Peyer's patch (tissue), 4 donors: ENCODE results near the gene MEI1. TPM values are rescaled to one million over a fixed set of nuclear protein-coding genes. Genes with fewer than 3 reads are reported as not detected.

Experiments
- DNase-seq, 3 donors: peaks; one replicate each; pipeline ENCODE4 v3.0.0-alpha.2; 2017 to 2019
- H3K27ac ChIP-seq, 4 donors: fragments of 200-600 bp; sonication (generic); one replicate each; pipeline ENCODE4 v1.5.1; 2016 to 2019
- H3K27me3 ChIP-seq, 2 donors: fragments of 200-600 bp; sonication (generic); one replicate each; pipeline ENCODE4 v1.5.1; 2019
- H3K36me3 ChIP-seq, 3 donors: fragments of 200-600 bp; sonication (generic); one replicate each; pipeline ENCODE4 v1.5.1; 2016 to 2019
- H3K4me1 ChIP-seq, 4 donors: fragments of 200-600 bp; sonication (generic); one replicate each; pipeline ENCODE4 v1.5.1; 2016 to 2019
- H3K4me3 ChIP-seq, 4 donors: fragments of 200-600 bp; sonication (generic); 1 replicate in 3 of 4; 2 replicates in 1 of 4; pipeline ENCODE4 v1.5.1; 2016 to 2019; ENCODE audit warnings: mild to moderate bottlenecking in 1 of 4
- H3K9me3 ChIP-seq, 4 donors: fragments of 200-600 bp; sonication (generic); one replicate each; pipeline ENCODE4 v1.5.1; 2016 to 2019; ENCODE audit warnings: mild to moderate bottlenecking in 1 of 4
- POLR2A ChIP-seq, 2 donors: fragments of 450-650 bp; IDR thresholded peaks; one replicate each; pipeline ENCODE4 v1.5.1; 2017; ENCODE audit warnings: antibody characterized with exemption in 2 of 2, mild to moderate bottlenecking in 2 of 2, moderate library complexity in 2 of 2
- total RNA-seq, 4 donors: library from RNA; depleted of rRNA; stranded (reverse); fragments of >200 nt; gene quantifications; one replicate each; pipeline ENCODE4 v1.1.0, GENCODE V29; 2016
- TF ChIP-seq, protein P1 (sequence below), 6 experiments: fragments of 450-650 bp in 4 of 6; fragments of 200-600 bp in 2 of 6; sonication (generic) in 1 of 6; IDR thresholded peaks; one replicate each; pipeline ENCODE4 v1.5.1; 2017 to 2019; ENCODE audit warnings: antibody characterized with exemption in 6 of 6, mild to moderate bottlenecking in 3 of 6, moderate library complexity in 1 of 6

The MEI1 gene
- total RNA-seq, 4 donors from 2014 or later = 1.1 to 20.6 (median 11.7) TPM

- DNase-seq = no peak
- Histone ChIP-seq H3K27ac (no peak overlapping the region), H3K4me3 (no peak overlapping the region), H3K36me3 (no peaks in the 10 kb centered on the region), H3K4me1 (no peaks in the 10 kb centered on the region), H3K27me3 (no peaks in the 10 kb centered on the region), H3K9me3 (no peaks in the 10 kb centered on the region)
- no peak for TF ChIP-seq POLR2A (IDR thresholded peaks at IDR 0.05)
- TF ChIP-seq, protein P1, sequence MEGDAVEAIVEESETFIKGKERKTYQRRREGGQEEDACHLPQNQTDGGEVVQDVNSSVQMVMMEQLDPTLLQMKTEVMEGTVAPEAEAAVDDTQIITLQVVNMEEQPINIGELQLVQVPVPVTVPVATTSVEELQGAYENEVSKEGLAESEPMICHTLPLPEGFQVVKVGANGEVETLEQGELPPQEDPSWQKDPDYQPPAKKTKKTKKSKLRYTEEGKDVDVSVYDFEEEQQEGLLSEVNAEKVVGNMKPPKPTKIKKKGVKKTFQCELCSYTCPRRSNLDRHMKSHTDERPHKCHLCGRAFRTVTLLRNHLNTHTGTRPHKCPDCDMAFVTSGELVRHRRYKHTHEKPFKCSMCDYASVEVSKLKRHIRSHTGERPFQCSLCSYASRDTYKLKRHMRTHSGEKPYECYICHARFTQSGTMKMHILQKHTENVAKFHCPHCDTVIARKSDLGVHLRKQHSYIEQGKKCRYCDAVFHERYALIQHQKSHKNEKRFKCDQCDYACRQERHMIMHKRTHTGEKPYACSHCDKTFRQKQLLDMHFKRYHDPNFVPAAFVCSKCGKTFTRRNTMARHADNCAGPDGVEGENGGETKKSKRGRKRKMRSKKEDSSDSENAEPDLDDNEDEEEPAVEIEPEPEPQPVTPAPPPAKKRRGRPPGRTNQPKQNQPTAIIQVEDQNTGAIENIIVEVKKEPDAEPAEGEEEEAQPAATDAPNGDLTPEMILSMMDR (IDR thresholded peaks at IDR 0.05) = no peak
These were observed 53.0 kb downstream of the MEI1 start for GRCh38 chr22:41752011-41752970.

DNA sequence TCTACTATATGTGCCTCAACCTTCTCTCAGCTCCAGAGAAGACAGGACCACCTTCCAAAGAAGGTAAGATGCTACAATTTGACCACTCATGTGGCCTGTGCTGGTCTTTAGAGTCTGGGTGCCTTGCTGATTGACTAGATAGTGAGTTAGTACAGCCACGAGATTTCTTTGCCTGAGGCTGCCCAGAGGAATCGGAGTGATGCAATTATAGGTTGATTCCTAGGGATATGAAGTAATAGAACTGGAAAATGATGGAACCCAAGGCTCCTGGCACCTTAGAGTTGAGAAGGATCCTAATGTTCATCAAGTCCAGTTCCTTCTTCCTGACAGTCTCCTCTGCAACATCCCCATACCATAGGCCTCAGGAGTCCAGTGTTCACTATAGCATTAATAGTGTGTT lies 54.7 kb downstream of the MEI1 start:
- Histone ChIP-seq H3K36me3 (no peaks in the 10 kb centered on the region), H3K27ac (no peak overlapping the region), H3K27me3 (no peaks in the 10 kb centered on the region), H3K4me1 (no peaks in the 10 kb centered on the region), H3K4me3 (no peak overlapping the region), H3K9me3 (no peaks in the 10 kb centered on the region)
- DNase-seq = no peak
- TF ChIP-seq POLR2A (IDR thresholded peaks at IDR 0.05) = no peak
- TF ChIP-seq, protein P1 (IDR thresholded peaks at IDR 0.05) = no peak

DNA sequence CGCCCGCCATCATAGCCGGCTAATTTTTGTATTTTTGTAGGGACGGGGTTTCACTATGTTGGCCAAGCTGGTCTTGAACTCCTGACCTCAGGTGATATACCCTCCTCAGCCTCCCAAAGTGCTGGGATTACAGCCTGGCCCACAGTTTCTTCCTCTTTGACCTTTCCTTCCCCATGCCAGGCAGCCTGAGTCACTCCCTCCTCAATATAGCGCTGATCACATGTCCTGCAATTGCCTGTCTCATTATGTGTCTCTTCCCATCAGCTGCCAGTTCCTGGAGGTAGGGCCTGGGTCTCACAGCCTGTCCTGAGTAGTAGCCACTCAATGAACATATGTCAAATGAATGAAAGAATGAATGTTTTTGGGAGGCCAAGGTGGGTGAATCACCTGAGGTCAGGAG lies 58.2 kb downstream of the MEI1 start:
- Histone ChIP-seq H3K36me3 (no peaks in the 10 kb centered on the region), H3K4me1 (no peaks in the 10 kb centered on the region), H3K27me3 (no peaks in the 10 kb centered on the region), H3K4me3 (no peak overlapping the region), H3K27ac (no peak overlapping the region), H3K9me3 (no peaks in the 10 kb centered on the region)
- TF ChIP-seq, protein P1 (IDR thresholded peaks at IDR 0.05) = no peak
- no peak for TF ChIP-seq POLR2A (IDR thresholded peaks at IDR 0.05)
- no peak for DNase-seq

- H3K9me3 ChIP-seq = no peaks in the 10 kb centered on the region
These were observed 58.9 kb downstream of the MEI1 start for GRCh38 chr22:41758231-41758630.

GRCh38 chr22:41762980-41763779 lies 63.9 kb downstream of the MEI1 start:
- Histone ChIP-seq H3K4me1 (no peaks in the 10 kb centered on the region), H3K36me3 (no peaks in the 10 kb centered on the region), H3K4me3 (no peak overlapping the region), H3K27me3 (no peaks in the 10 kb centered on the region), H3K9me3 (no peaks in the 10 kb centered on the region), H3K27ac (no peak overlapping the region)
- peak in 2 of 3 donors; percentile 38 to 63 for DNase-seq
- TF ChIP-seq, protein P1 (IDR thresholded peaks at IDR 0.05) = peak in 2 of 6 experiments; percentile 17 to 19
- no peak for TF ChIP-seq POLR2A (IDR thresholded peaks at IDR 0.05)

More at GRCh38 chr22:41758231-41758630, 58.9 kb downstream of the MEI1 start:
- TF ChIP-seq, protein P1 (IDR thresholded peaks at IDR 0.05) = no peak
- no peak for TF ChIP-seq POLR2A (IDR thresholded peaks at IDR 0.05)
- no peak for DNase-seq
- Histone ChIP-seq H3K4me1 (no peaks in the 10 kb centered on the region), H3K36me3 (no peaks in the 10 kb centered on the region), H3K27ac (no peak overlapping the region), H3K4me3 (no peak overlapping the region), H3K27me3 (no peaks in the 10 kb centered on the region)
